ENCODE measurements around the gene VGLL3. TPM values are rescaled to one million over a fixed set of nuclear protein-coding genes. Genes with fewer than 3 reads are reported as not detected.

The VGLL3 gene
- total RNA-seq, 1 donor from 2014 or later: 17.7 TPM

DNA sequence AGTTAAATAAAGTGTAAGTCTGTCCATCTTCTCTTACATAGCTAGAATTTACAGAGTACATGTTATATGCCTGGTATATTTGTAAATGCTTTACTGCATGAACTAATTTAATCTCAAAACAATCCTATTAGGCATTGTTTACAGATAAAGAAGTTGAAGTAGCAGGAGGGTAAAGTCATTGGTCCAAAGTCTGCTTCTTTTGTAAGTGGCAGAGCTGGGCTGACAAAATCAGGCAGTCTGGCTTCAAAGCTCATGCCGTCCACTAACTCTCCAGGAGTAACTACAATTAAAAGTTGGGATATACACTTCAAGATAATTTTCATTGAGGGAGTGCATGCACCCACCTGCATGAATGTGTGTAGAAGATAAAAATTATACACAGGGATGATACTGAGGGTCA is 27.3 kb downstream of the VGLL3 start:
- no peak for TF ChIP-seq POLR2AphosphoS5 (IDR thresholded peaks at IDR 0.05; ENCODE audit: insufficient read depth in 1 of 2, low read depth in 1 of 2)
- TF ChIP-seq, protein P1, sequence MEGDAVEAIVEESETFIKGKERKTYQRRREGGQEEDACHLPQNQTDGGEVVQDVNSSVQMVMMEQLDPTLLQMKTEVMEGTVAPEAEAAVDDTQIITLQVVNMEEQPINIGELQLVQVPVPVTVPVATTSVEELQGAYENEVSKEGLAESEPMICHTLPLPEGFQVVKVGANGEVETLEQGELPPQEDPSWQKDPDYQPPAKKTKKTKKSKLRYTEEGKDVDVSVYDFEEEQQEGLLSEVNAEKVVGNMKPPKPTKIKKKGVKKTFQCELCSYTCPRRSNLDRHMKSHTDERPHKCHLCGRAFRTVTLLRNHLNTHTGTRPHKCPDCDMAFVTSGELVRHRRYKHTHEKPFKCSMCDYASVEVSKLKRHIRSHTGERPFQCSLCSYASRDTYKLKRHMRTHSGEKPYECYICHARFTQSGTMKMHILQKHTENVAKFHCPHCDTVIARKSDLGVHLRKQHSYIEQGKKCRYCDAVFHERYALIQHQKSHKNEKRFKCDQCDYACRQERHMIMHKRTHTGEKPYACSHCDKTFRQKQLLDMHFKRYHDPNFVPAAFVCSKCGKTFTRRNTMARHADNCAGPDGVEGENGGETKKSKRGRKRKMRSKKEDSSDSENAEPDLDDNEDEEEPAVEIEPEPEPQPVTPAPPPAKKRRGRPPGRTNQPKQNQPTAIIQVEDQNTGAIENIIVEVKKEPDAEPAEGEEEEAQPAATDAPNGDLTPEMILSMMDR (IDR thresholded peaks at IDR 0.05): no peak
- no peak for TF ChIP-seq POLR2A (IDR thresholded peaks at IDR 0.05)
- no peak overlapping the region for H3K27ac ChIP-seq
- no peaks in the 10 kb centered on the region for H3K9me3 ChIP-seq
- intact Hi-C loops (cut with DNase I): no loop called here
- peaks cover 0 to 4% of the 10 kb centered on the region in 2 donors for H3K36me3 ChIP-seq
- no peak overlapping the region for H3K4me3 ChIP-seq
- no peaks in the 10 kb centered on the region for H3K27me3 ChIP-seq
- DNase-seq (ENCODE audit: extremely low spot score in 2 of 2): no peak
- peaks cover 4% of the 10 kb centered on the region for H3K4me1 ChIP-seq

GRCh38 chr3:86961297-86961696 is 29.7 kb downstream of the VGLL3 start:
- H3K36me3 ChIP-seq: no peaks in the 10 kb centered on the region
- H3K27me3 ChIP-seq: no peaks in the 10 kb centered on the region
- DNase-seq (ENCODE audit: extremely low spot score in 2 of 2): no peak
- H3K4me1 ChIP-seq: no peaks in the 10 kb centered on the region
- H3K4me3 ChIP-seq: no peak overlapping the region
- H3K9me3 ChIP-seq: no peaks in the 10 kb centered on the region
- no peak overlapping the region for H3K27ac ChIP-seq
- intact Hi-C loops (cut with DNase I): no loop called here
- TF ChIP-seq POLR2AphosphoS5 (IDR thresholded peaks at IDR 0.05; ENCODE audit: insufficient read depth in 1 of 2, low read depth in 1 of 2) (no peak), POLR2A (IDR thresholded peaks at IDR 0.05) (no peak)
- TF ChIP-seq, protein P1 (IDR thresholded peaks at IDR 0.05): no peak

- intact Hi-C loops (cut with DNase I): no loop called here
- no peak overlapping the region for H3K27ac ChIP-seq
- no peak for TF ChIP-seq POLR2AphosphoS5 (IDR thresholded peaks at IDR 0.05; ENCODE audit: insufficient read depth in 1 of 2, low read depth in 1 of 2)
- no peak for TF ChIP-seq POLR2A (IDR thresholded peaks at IDR 0.05)
- TF ChIP-seq, protein P1 (IDR thresholded peaks at IDR 0.05): no peak
Observed at GRCh38 chr3:86960550-86960949, 30.4 kb downstream of the VGLL3 start.

DNA sequence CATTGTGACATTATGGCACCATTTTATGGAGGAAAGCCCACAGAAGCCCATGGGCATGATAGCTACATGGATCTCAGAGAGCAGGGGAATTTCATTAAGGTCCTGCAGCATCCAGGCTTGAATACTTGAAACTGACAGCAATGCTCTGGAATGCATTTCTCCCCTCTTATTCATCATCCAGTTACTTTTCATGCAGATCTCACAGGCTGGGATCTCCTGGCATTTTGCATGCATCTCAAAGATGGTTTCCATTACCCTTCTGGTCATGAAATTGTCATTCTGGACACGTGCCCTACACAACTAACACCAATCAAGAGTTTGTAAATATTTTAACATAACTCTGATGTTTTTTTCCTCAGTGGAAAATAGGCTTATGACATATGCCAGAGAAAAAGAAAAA is 32.4 kb downstream of the VGLL3 start:
- no peak for DNase-seq (ENCODE audit: extremely low spot score in 2 of 2)
- Histone ChIP-seq H3K27ac (no peak overlapping the region), H3K4me3 (no peak overlapping the region), H3K9me3 (no peaks in the 10 kb centered on the region), H3K27me3 (no peaks in the 10 kb centered on the region), H3K36me3 (no peaks in the 10 kb centered on the region), H3K4me1 (no peaks in the 10 kb centered on the region)
- TF ChIP-seq, protein P1 (IDR thresholded peaks at IDR 0.05): no peak
- TF ChIP-seq POLR2A (IDR thresholded peaks at IDR 0.05) (no peak), POLR2AphosphoS5 (IDR thresholded peaks at IDR 0.05; ENCODE audit: insufficient read depth in 1 of 2, low read depth in 1 of 2) (no peak)
- intact Hi-C loops (cut with DNase I): no loop called here

More at GRCh38 chr3:86960550-86960949, 30.4 kb downstream of the VGLL3 start:
- H3K4me1 ChIP-seq: no peaks in the 10 kb centered on the region
- H3K27me3 ChIP-seq: no peaks in the 10 kb centered on the region
- H3K4me3 ChIP-seq: no peak overlapping the region
- H3K9me3 ChIP-seq: no peaks in the 10 kb centered on the region
- DNase-seq (ENCODE audit: extremely low spot score in 2 of 2): no peak
- no peaks in the 10 kb centered on the region for H3K36me3 ChIP-seq

GRCh38 chr3:86954747-86955146 is 36.2 kb downstream of the VGLL3 start:
- H3K4me1 ChIP-seq: no peaks in the 10 kb centered on the region
- no peak overlapping the region for H3K4me3 ChIP-seq
- no peaks in the 10 kb centered on the region for H3K9me3 ChIP-seq
- intact Hi-C loops (cut with DNase I): no loop called here
- no peak for DNase-seq (ENCODE audit: extremely low spot score in 2 of 2)
- H3K27ac ChIP-seq: no peak overlapping the region
- TF ChIP-seq POLR2A (IDR thresholded peaks at IDR 0.05) (no peak), POLR2AphosphoS5 (IDR thresholded peaks at IDR 0.05; ENCODE audit: insufficient read depth in 1 of 2, low read depth in 1 of 2) (no peak)
- TF ChIP-seq, protein P1 (IDR thresholded peaks at IDR 0.05): no peak
- no peaks in the 10 kb centered on the region for H3K36me3 ChIP-seq
- H3K27me3 ChIP-seq: no peaks in the 10 kb centered on the region

Measured in vagina (tissue), 2 donors.